HG02885 (cell line): ENCODE measurements around the gene MEIS2.

Source experiments
- ATAC-seq: cut with Tn5 transposase; IDR thresholded peaks from one replicate; pipeline ENCODE4 v1.9.1; 2021; ENCODE audit warnings: mild to moderate bottlenecking; ENCODE audit not compliant: unreplicated experiment, poor library complexity

Gene MEIS2

DNA sequence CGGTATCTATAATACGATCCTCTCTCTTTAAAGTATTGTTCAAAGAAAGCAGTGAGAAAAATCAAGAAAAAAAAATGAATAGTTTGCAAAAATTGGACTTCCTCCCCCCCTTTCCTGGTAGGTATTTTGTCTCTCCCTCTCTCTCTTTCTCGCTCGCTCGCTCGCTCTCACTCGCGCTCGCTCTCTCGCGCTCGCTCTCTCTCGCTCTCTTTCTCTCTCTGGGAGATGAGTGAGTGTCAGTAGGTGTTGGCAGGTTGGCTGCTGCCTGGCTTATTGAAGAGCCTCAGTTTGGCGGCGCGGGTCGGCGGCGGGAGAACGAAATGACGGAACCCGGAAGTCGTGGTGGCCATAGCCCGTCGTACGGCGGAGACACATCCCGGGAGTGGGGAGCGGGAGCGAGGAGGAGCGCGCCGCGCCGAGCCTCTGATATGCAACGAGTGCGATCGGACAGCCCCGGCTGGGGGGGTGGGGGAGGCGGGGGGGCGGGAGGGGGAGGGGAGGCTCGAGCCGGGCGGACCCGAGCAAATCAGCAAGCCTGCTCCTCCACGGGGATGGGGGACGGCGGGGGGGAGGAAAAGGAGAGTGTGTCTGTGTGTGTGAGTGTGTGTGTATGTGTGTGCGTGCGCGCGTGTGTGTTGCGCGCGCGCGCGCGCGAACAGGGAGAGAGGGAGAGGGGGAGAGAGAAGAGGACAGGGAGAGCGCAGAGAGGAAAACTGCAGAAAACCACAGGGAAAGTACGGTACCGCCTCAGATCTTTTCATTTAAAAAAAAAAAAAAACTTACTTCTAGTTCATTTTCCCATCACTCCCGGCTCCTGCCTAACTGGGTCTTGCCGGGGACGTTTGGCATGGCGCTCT, at the start of gene MEIS2:
Gene MEIS2 (minus strand): TSS at position 441 of the 857 bp plus-strand sequence. CDS start 1,083 bp downstream, outside the sequence.
- peak; percentile 39 for ATAC-seq

DNA sequence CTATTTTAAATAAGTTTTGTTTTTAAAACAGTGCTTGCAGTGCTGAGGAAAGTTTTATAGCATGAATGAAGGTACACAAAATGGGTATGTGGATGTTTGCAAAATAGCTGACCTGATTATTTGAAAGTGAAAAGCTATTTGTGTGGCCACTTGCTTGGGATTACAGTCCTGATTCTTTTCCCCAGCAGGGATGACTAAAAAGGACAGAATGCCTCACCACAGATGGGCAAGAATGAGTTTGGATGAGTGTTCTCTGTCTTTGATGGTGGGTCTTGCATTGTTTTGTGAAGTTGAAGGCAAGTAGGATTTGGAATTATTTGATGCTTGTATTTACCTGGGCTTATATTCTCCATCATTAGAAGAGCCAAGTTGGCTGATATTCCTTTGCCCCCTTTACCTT, 48.8 kb upstream of the MEIS2 start:
- no peak for ATAC-seq

DNA sequence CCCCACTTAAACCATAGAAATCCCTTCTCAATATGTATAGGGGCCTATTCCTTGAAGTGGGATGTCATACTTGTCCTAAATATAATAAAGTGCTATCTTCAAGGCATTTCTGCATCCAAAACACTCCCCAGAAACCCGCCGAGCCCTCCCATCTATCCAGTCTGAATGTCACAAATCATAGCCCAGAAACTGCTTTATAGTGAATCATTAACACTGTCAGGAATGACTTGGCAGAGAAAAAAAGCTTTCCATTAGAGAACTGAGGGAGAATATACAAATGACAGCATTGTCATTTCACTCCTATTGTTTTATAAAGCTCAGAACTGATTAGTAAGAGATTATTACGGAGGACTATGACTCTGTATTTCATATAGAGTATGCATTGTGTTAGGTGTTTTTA, 48.4 kb upstream of the MEIS2 start:
- ATAC-seq = no peak

DNA sequence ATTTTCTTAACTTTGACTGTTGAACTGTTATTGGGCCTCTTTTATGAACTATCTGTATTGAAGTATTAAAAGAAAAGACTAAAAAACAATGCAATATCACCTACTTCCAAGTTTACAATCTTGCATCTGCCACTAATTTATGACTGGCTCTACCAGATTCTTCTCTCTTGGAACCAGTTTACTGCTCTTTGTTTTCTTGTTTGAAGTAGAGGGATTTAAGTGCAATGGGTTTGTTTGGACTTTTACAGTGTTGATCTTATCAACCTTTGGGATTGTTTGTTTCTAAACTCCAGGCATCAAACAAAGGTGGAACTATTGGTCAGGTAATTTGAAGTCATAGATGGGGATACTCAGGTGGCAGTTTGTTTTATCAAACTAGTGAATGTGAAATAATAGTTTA, 43.0 kb upstream of the MEIS2 start:
- ATAC-seq = no peak

DNA sequence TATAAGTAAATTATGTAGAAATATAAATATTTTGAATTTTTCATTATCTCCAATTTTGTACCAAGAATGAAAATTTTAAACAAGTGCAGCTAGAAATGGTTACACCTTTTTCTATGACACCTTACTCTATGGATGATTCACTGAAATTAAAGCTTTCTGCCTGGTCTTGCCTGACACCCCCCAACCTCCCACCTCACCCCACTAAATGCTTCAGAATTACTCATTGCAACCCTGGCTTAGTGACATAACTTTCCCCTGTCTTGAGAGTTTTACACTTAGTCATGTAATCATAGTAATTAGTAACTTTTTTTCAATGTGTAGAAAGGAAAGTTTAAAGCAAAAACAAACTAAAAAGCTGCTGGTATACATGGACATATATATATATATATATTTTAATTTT, 42.0 kb upstream of the MEIS2 start:
- ATAC-seq = no peak

DNA sequence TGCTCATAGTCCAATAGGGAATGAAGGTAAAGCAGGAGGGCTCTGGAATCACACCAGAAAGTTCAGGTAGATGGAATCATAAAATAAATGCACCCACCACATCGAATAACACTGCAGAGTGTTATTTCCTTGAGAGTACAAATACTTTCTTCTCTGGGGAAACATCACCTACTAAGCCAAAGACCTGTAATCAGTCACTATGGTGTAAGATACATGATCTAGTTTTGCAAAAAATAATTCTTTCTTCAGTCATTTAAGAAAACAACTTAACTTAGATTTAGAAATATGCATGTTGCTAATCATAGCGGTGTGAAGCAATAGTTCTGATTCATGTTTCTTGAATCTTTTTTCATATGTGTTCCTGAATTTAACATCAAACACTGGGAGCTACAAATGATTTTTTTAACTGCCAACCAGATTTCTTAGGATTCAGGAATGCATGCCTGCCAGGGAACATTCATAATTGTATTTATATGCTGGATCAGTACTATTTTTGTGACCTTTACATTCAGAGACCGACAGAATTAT, 40.2 kb upstream of the MEIS2 start:
- ATAC-seq = no peak

DNA sequence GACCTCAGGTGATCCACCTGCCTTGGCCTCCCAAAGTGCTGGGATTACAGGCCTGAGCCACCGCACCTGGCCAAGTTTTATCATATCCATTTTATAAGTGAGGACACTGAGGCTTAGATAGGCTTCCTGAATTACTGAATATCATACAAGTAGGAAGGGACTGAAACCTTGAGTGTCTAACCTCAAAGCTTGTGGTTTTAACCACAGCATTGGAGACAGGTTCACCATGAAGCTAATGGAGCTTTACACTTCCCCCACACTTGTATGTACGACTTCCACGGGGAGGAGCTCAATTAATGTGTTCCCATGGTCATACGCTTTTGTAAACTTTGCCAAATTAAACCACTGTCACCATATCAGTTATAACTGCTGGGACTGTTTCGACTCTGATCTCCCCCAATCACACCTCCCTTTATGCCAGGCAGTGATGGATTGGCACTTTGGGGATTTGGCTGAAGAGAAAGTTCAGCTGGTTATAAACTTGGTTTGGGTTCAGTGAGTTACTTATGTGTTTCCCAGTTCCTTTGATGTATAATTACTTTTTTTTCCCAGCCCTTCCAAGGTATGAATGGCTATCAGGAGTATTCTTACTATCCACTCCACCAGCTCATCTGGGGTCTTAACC, 38.4 kb upstream of the MEIS2 start:
- ATAC-seq = no peak

DNA sequence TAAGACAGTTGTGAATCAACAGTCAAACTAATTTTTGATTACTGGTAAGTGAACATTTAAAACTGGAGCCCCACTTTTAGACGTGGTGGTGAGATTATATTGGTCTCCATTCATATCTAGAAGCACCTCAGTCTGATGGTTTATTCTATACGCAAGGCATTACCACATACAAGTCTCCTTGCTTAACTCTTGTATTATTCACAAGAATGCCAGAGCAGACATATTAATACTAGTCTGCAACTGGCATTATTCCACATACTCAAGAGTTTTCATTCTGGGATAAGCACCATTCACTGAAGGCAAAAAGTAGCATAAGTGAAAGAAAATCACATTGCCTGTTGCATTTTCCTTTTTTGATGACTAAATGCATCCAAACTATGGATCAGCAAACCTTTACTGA, 36.9 kb upstream of the MEIS2 start:
- ATAC-seq = no peak

DNA sequence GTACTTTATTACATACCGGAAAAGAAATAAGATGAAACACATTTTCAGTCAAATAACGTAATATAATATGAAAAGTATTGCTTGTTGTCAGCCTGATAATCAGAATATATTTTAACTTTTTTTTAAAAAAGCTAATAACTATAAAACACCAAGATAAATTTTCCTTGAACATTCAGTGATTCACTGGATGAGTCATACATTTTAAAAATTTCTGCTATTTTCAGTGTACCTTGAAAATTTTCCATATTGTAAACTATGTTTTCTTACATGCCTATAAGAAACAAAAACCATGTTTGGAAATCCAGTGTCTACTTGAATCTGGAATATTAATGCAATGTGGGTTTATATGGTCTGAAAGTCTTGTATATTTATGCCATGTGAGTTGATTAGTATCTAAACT, 36.3 kb upstream of the MEIS2 start:
- ATAC-seq = no peak

DNA sequence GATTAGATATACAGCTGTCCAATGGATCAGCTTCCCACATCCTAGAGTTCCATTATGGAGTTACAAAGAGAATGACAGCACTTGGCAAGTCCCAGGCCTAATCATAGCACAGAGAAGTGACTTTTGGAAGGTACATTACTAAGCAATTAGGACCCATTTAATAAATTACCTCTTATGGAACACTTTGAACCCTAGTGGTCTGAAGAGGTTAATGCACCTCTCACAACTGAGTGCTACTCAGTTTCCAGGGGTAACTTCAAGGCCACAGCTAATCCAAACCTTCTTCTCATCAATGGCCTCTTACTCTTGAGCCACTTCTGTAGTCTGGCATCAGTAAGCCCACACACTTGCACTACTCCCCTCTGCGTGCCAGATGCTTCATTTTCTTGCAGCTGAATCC, 34.9 kb upstream of the MEIS2 start:
- peak; percentile 77 for ATAC-seq

DNA sequence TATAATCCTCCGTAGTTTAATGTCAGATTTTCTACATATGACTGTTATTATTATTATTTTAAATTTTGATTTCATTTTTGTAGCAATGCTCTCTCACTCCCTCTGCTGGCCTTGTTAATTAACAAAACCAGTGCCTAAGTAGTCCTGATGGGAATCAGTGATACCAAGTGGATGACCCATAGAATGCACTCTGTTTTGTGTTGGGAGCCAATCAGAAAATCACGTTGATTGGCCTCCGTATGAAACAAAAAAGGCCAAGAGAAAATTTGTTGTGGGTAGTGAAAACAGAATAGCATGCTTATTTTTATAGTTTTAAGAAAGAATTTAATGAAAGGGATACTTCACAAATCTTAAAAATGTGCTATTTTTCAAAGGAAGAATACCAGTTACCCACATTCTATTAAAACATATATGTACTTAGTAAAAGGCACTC, 34.4 kb upstream of the MEIS2 start:
- ATAC-seq = peak; percentile 48

DNA sequence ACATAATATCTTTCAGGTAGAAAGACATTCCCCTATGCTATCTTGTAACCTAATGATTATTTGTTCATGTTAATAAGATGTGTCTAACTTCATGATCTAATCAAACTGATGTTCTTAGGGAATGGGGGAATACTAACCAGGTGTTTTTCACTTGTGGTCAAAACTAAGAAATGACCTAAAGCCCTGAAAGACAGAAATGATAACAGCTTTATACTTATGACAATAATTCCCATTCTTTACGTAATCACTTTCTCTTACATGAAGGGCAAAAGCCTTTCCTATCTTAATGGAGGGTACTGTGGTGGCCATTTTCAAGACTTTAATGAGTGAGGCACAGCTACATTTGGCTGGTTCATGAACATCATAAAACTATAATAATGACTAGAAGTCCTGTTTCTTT, 33.9 kb upstream of the MEIS2 start:
- no peak for ATAC-seq

DNA sequence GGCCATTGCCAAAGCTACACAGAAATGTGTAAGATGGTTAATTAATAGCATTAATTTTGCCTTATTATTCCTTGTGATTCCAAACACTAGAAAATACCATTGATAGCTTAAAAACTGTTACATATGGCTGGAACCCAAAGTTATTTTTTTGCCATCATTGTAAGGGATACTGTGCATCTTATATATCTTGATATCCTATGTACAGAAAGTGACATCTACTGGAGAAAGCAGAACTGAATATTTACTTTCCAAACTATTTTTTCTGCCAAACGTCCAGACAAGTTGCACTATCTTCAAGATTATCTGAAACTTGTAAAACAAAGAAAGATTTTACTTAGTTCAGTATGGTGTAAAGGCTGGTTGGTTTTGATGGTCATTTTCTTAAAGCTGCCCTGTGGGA, 33.3 kb upstream of the MEIS2 start:
- no peak for ATAC-seq

DNA sequence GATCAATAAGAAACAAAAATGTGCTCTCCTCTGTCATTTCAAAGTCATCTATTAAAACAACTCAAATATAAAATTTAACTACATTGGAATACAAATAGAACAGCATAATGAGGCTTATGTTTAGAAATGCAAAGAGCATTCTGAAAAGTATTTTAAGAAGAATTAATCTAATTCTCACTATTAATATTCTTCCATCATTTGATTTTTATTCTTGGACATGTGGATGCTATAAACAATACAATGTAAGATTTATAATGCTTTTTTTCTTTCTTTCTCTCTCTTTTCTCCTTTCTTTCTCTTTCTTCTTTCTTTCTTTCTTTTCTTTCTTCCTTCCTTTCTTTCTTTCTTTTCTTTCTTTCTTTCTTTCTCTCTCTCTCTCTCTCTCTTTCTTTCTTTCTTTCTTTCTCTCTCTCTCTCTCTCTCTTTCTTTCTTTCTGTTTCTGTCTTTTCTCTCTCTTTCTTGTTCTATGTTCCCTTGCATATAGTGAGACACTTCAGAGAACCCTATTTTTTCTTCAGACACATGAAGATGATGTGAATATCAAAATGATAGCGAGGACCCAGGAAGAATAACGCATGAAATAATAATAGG, 32.6 kb upstream of the MEIS2 start:
- ATAC-seq = no peak

DNA sequence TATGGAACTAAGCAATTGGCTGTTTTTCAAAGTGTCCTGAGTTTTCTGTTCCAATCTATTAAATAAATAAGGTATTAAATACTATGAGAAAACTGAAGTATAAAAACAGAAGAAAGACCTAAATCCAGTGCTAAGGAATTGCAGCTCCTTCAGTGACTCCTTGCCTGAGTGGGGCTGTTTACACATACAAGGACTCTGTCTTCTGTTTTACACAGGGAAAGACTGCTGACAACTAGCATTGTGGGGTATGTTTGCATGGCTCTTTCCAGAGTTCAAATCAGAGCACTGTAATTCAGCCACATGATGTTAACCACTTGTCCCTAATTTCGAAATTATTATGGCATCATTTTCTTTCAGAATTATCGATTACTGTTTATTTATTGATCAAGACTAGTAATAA, 31.3 kb upstream of the MEIS2 start:
- ATAC-seq = no peak

DNA sequence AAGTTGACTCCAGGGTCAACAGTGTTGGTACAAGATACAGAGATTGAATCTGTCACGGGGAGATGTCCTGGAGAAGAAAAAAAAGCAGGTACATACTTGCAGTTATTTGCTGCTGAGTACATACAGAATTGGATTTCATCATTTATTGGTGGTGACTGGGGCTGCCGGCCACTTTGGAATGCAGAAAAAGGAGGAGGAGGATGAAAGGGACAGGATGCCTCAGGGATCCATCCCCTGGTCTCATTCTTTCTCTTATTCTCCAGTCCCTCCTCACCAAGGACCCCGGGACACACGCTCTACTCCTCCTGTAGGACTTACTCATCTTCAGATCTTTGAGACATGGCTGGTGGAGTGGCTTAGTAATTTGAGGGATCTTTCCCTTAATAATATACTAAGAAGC, 30.0 kb upstream of the MEIS2 start:
- ATAC-seq = no peak

DNA sequence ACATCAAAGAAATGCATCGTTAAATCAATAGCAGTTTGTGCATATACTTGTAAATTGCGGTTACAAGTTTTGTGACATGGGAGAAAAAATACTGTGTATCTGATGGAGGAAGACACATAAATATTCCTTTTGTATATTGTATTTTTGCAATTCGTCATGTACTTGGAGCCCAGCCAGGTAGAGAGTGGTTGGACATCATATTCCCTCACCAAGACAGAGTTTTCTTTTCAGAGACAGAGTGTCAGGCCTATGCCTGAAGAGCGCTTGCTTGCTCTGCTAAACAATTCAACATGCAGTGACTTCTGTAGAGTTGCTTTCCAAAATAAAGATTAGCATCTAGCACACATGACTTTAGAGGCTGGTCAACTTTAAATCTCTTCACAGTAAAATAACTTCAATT, 24.8 kb upstream of the MEIS2 start:
- no peak for ATAC-seq

DNA sequence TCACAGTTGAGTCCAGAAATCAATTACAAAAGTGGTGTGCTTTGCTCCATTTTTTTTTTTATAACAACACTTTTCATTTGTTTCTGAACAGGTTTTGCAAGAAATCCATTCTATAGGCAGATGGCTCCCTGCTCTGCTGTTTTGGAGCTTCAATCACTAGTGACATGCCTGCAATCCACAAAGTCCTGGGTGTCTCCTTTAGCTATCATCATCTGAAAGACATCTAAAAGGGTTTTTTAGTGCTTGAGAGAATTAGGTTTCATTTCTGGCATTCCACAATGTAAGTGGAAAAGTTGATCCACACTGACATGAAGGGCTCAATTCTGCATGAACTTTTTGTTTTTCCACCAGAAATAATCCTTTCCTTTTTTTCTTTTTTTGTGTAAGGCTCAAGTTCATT, 24.0 kb upstream of the MEIS2 start:
- no peak for ATAC-seq

DNA sequence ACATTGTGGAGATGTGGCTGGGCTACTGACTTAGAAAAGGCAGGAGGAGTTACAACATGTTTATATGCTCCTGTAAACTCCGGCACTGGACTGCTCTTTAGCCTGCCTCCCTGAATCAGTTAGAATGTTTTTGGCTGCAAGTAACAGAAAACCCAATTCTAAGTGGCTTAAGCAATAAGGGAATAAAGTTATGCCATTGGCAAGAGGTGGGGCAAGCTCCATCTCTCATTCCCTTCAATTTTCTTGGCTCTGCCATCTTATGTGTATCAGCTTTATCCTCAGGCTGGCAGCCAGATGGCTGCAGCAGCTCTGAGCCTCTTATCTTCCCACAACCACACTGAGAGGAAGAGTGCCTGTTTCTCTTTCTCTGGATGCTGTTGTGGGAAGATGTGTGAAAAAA, 22.4 kb upstream of the MEIS2 start:
- ATAC-seq = no peak

DNA sequence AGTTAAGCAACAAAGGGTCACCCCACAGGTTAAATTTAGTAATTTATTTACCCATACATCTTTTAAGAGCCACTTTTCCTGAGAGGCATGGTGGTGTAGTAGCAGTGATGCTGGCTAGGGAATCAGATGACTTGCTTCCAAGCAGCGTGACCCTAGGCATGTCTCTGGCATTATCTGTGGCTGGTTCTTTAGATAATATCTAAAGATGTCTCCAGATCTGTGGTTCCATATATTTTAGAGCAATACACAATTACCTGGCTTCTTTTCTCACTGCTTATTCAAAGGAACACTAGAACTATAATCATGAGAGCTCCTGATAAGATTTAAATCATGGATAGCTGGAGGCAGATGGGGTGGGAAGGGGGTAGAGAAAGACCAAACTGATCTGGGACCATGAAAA, 21.1 kb upstream of the MEIS2 start:
- ATAC-seq = no peak

DNA sequence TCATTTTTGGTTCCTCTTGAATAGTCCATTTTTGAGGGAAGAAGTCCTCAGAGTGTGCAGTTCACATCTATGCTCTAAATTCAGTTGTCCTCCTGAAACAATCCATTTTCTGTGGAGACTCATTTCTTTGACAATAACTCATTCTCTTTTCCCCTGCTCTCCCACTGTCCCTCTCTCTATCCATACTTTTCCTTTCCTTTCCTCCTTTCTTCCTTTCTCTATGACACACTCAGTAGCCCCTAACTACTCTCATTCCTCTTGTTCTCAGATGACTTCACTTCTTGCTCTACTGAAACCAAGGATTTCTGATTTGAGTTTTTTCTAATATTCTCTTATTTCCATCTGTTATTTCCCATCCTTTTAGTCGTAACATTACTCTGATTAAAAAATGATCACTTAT, 16.7 kb upstream of the MEIS2 start:
- ATAC-seq = no peak
